ENCODE measurements around the gene FBN1.

DNA sequence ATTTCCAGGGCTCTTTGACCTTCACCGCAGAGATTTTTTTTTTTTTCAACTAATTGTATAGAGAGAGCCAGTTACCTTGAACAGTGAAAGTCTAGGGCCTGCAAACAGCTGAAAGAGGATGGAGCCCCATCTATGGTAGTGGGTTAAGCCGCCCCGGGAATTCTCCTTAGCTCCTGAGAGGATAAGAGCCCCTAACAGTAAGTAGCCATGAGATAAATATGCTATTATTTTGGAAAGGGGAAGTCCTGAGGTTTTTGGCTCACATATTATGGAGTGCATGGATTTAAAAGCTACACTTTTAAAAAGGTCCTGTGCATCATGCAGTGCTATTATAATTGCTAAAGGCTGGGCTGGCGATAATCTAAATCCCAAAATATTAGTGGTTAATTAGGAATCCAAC, 115.0 kb downstream of the FBN1 start:
- TF ChIP-seq POLR2A (IDR thresholded peaks at IDR 0.05), result no peak
- TF ChIP-seq, protein P1, sequence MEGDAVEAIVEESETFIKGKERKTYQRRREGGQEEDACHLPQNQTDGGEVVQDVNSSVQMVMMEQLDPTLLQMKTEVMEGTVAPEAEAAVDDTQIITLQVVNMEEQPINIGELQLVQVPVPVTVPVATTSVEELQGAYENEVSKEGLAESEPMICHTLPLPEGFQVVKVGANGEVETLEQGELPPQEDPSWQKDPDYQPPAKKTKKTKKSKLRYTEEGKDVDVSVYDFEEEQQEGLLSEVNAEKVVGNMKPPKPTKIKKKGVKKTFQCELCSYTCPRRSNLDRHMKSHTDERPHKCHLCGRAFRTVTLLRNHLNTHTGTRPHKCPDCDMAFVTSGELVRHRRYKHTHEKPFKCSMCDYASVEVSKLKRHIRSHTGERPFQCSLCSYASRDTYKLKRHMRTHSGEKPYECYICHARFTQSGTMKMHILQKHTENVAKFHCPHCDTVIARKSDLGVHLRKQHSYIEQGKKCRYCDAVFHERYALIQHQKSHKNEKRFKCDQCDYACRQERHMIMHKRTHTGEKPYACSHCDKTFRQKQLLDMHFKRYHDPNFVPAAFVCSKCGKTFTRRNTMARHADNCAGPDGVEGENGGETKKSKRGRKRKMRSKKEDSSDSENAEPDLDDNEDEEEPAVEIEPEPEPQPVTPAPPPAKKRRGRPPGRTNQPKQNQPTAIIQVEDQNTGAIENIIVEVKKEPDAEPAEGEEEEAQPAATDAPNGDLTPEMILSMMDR (IDR thresholded peaks at IDR 0.05), result no peak

Measured in thyroid gland (tissue), 4 donors.